Nucleus accumbens (tissue), 56 donors: ENCODE results near the gene CCDC18.
"Not testable (repeated sequence)": the region's sequence is repeated elsewhere in the genome, so short reads cannot be mapped to it uniquely, and the experiment has no call there.

Experiments
- DNase-seq, 56 donors: peaks; one replicate each; lab custom pipeline; 2025; lab: John Stamatoyannopoulos, UW

The CCDC18 gene, protein sequence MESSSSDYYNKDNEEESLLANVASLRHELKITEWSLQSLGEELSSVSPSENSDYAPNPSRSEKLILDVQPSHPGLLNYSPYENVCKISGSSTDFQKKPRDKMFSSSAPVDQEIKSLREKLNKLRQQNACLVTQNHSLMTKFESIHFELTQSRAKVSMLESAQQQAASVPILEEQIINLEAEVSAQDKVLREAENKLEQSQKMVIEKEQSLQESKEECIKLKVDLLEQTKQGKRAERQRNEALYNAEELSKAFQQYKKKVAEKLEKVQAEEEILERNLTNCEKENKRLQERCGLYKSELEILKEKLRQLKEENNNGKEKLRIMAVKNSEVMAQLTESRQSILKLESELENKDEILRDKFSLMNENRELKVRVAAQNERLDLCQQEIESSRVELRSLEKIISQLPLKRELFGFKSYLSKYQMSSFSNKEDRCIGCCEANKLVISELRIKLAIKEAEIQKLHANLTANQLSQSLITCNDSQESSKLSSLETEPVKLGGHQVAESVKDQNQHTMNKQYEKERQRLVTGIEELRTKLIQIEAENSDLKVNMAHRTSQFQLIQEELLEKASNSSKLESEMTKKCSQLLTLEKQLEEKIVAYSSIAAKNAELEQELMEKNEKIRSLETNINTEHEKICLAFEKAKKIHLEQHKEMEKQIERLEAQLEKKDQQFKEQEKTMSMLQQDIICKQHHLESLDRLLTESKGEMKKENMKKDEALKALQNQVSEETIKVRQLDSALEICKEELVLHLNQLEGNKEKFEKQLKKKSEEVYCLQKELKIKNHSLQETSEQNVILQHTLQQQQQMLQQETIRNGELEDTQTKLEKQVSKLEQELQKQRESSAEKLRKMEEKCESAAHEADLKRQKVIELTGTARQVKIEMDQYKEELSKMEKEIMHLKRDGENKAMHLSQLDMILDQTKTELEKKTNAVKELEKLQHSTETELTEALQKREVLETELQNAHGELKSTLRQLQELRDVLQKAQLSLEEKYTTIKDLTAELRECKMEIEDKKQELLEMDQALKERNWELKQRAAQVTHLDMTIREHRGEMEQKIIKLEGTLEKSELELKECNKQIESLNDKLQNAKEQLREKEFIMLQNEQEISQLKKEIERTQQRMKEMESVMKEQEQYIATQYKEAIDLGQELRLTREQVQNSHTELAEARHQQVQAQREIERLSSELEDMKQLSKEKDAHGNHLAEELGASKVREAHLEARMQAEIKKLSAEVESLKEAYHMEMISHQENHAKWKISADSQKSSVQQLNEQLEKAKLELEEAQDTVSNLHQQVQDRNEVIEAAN (N-terminal part only)

DNA sequence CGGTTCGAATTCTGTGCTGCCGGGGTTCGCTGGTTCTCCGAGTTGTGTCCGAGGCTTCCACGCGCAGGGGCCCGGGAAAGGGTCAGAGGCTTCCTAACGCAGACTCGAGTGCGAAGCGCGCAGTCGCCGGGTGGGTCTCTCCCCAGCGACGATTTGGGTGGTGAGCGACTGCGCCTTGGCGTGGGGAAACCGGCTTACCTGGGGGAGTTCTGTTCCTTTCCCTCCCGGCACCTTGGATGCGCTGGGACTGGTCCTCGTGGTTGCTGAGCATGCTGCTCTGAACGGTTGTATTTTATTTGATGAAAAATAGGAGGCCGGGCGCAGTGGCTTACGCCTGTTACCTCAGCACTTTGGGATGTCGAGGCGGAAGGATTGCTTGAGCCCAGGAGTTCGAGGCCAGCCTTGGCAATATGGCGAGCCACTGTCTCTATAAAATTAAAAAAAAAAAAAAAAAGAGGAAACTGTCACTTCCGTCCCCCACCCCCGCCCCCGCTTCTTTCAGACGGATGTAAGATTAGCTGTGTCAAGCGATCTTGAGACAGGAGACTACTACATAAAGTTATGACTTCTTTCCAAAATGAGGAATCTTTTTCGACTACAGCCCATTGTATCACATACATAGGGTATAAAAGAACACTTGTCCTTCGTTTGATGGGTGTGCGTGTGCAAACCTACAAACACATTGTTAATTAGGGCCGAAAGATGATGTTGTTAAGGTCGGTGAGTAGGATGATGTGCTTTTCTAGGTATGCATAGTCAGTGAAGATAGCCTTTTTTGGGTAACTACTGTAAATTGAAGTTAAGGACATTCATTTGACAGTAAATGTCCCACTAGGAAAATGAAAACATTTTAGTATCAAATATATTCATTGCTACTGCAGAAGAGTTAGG, at the start of gene CCDC18:
Gene CCDC18 (plus strand): TSS at position 2 of the 891 bp plus-strand sequence. CDS start 2,638 bp downstream, outside the sequence.
- DNase-seq = peak in 8 of 56 donors; percentile 36 to 71 (median 60)

DNA sequence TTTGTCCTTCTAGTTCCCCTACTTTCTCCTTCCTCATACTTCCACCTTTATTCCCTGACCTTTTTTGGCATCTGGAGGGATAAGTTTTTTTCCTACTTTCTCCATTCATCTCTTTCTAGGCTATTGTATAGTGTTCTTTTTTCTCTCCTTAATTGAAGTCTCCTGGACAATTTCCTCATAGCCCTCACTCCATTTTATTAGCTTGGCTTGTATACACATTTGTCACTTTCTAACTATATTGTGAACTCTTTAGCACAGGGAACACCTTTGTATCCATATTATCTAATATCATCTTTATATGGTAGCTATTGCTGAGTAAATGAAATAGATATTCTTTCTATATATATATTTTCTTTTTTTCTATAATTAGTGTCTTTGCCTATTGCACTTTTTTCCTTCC, 47.9 kb upstream of the CCDC18 start:
- no peak for DNase-seq

DNA sequence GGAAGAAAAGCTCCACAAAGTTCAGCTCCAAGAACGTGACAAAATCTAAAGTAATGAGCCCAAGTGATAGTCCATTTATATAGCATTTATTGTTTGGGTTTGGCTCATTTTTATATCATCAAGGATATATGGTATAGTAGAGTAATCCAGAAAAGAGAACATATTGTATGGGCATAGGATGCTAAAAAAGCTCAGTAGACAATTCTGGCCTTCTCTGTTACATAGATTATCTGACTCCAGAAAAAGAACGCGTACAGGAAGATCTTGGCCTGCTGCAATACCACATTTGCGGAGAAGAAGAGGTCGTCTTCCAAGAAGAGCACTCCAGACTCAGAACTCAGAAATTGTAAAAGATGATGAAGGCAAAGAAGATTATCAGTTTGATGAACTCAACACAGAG, 44.1 kb upstream of the CCDC18 start:
- no peak for DNase-seq

DNA sequence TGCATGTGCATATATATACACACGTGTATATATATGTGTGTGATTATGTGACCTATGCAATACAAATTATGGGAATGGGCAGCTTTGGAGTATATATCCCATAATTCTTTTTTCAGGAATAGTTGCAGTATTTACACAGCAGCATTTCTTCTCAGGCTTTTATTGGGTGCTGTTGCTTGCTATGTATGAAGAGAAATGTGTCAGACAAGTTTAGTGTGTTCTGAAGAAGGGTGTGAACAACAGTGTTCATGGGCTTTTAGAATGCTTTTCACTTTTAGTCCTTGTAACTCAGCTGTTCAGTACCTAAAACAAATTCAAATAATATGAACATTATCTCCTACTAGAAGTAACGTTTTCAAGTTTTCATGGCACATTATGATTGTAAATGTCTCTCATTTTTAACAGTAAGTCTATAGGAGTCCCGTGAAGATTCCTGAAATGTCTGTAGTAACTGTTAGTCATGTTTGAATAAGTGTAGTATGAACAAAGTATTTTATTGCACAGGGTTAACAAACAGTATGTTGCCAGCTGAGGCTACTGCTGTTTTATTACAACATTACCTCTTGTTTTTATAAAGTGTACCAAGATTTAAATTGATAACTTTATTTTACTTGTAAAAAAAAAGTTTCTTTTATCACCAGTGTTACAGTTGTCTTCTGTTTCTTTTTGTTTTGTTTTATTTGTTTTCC, 42.8 kb upstream of the CCDC18 start:
- DNase-seq = no peak

DNA sequence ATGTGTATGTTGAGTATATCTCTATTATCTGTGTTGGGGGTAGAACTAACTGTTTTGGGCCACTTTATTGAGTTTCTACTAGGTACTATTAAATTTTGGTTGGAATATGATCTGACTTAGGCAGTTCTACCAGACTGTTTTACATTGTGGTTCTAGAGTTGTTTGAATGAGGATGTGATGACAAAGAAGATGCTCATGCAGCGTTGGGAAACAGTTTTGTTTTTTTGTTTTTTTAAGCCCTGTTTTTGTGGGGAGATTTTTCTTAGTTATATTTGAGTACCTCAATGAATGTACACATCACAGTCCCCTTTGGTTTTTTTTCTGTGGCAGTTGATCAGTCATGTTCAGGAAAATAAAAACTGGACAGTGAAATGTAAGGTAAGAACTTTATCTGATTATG, 40.4 kb upstream of the CCDC18 start:
- DNase-seq = no peak

DNA sequence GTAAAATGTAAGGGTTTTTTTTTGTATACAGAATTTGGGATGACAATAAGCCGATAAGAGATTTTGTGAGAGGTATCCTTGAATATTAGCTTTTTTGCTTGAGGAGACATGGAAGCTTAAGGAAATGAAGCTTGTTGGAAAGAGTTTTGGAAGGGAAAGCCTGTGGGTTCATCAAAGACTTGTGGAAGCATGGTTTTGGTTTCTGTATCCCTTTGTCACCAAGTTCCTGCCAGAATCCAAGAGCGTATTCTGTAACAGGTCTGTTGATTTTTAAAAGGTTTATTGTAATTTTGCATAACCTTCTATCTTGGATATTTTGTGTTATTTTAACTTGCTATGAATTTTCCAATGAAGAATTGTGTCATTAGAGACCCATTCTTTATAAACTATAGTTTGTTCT, 38.4 kb upstream of the CCDC18 start:
- no peak for DNase-seq

DNA sequence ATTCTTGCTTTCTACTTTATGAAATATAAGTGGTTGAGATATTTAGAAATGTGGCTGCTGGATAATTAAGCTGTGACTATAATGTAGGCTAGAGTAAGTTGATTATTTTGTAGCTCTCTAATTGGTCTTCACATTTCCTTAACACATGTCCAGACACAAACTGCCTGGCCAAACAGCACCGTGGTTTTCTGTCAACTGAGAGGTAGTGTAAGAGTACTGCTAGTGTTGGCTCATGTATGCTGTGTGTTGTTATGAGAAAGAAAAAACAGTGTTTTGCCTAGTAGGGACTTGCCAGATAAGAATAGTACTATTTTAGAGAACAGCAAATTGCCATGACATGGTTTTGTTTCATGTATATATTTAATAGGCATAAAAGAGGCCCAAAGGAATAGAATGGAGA, 37.4 kb upstream of the CCDC18 start:
- DNase-seq = no peak

DNA sequence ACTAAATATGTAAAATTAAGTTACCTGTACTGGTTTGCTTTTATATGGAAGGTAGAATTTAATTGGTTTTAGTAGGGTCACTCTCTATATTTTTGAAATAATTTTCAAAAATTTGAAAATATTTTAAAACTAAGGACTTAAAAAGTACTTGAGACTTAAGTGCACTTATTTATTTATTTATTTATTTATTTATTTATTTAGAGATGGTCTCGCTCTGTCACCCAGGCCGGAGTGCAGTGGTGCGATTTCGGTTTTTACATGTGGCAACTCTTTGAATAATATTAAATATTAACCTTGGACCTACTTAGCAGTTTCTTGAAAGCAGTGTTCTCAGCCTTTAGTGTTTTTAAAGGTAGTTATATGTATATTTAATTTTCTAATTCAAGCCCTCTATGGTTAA, 36.8 kb upstream of the CCDC18 start:
- DNase-seq = no peak

DNA sequence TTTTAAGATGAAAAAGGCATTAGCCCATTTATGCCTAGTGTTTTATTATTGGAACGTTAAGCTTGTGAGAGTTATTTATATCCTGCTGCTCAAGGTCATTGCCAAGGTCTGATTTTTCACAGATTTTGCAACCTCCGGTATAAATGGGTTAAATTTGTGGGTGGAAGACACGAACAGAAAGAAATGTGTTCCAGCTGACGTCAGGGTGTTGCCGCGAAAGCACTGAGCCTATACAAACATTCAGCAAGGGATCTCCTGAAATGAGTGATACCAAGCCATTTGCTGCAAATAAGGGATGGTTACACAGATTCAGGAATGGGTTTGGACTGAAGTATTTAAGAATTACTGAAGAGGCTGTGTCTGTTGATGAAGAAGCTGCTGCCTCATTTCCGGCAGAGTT, 32.5 kb upstream of the CCDC18 start:
- DNase-seq = no peak

DNA sequence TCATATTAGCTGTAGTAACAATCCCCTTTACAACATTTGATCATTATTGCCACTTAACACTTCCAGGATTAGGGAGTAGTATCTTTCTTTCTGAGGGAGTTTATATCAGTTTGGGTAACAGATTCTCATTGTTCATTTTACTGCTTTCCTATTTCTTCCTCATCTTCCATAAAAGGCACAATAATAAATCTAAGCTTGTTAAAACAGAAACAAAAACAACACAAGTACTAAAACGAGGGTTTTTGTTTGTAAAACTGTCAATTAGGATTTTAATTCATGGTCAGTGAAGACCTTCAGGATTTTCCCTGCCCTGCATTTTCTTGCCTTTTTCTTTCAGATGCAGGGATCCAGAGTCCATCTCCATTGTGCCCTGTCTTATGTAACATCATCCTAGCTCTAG, 29.8 kb upstream of the CCDC18 start:
- DNase-seq = no peak

DNA sequence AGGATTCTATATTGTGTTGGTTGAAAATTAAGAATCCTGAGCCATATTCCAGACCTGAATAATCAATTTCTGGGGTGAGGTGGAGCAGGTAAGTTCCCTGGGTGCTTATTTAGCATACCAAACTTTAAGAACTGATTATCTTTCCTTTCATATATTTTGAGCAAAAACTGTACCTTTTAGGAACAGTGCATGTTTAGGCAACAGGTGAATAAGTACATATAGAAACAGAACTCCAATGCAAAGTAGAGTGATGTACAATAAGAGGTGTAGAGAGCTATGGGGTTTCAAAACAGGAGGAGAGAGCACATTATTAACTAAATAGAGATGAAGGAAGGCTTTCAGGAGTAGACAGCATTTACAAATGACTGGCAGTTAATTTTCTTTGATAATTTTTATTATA, 29.1 kb upstream of the CCDC18 start:
- no peak for DNase-seq

DNA sequence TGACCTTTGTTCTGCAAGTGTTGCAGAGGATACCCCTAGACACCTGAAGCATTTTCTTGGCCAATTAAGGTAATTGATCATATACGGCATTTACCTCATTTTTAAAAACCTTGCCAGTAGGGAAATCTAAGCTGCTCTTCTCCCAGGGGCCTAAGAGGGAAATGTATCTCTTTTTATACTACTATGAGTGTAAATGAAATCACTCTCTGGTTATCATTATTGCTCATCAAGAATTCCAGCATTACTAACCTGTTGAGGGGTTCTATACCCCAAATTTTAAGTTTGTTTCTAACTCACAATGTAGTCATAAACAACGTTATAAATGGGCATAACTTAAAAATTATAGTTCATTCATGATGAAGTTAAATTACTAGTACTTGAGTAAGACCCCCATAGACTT, 27.7 kb upstream of the CCDC18 start:
- DNase-seq = no peak

DNA sequence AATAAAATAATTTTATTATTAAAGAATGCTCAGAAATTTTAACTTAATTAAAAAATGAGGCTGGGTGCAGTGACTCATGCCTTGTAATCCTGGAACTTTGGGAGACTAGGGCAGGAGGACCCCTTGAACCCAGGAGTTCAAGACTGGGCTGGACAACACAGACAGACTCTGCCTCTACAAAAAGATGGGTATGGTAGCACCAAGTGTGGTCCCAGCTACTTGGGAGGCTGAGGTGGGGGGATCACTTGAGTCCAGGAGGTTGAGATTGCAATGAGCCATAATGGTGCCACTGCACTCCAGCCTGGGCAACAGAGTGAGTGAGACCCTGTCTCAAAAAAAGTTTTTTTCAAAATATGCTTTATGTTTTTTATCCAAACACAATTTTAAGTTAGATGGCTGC, 25.6 kb upstream of the CCDC18 start:
- no peak for DNase-seq

DNA sequence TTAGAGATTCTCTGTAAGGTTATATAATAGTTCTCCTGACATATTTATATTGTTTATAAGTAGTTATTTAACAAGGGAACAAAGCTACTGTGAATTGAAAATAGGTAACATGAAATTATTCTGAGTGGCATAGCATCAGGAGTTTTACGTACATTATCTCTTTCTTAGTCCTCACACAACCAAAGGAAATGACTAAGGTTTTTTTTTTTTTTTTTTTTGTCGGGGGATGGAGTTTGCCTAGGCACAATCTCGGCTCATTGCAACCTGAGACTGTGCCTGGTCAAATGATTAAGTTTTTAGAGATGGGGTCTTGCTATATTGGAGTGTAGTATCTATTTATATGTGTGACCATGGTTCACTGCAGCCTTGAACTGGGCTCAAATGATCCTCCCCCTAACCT, 25.2 kb upstream of the CCDC18 start:
- DNase-seq = no peak

DNA sequence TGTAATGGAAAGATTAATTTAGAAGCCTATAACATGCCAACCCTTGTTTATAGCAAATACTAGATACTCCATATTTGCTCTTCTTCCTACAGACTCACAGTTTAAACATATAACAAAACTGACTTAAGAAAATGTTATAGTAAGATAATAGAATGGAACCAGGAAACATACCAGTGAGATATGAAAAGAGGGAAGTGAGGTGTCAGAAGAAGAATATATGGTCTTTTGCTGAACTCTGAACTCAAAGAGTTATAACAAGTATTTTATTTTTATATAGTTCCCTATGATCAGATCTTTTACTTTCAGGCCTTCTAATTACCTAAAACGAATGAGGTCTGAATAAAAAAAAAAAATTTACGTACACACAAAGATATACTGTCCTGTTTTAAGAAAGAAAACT, 21.2 kb upstream of the CCDC18 start:
- DNase-seq = no peak

DNA sequence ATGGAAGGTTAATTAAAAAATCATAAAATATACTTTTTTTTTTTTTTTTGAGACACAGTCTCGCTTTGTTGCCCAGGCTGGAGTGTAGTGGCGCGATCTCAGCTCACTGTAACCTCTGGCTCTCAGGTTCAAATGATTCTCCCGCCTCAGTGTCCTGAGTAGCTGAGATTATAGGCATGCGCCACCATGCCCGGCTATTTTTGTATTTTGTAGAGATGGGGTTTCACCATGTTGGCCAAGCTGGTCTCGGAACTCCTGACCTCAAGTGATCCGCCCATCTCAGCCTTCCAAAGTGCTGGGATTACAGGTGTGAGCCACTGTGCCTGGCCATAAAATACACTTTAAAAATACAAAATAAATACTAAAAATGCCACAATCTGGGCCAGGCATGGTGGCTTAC, 17.2 kb upstream of the CCDC18 start:
- not testable (repeated sequence) for DNase-seq

DNA sequence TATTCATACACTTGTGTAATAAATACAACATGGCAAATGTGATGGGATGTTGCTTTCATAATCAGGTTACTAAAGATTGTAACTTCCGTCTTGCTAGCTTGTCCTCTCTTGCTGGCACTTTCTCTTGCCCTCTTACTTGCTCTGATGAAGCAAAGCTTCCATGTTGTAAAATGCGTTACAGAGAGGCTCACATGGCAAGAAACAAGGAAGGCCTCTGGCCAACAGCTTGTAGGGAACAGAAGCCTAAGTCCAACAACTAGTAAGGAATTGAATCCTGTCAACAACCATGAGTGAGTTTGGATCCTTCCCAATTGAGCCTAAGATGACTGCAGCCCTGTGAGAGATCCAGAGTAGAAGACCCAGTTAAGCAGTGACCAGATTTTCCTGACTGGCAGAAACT, 15.7 kb upstream of the CCDC18 start:
- DNase-seq = no peak

DNA sequence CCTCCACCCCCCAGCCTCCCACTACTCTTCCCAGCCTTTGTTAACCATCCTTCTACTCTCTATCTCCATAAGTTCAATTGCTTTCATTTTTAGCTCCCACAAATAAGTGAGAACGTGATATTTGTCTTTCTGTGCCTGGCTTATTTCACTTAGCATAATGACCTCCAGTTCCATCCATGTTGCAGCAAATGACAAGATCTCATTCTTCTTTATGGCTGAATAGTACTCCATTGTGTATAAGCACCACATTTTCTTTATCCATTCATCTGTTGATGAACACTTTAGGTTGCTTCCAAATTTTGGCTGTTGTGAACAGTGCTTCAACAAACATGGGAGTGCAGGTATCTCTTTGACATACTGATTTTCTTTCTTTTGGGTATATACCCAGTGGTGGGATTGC, 14.6 kb upstream of the CCDC18 start:
- not testable (repeated sequence) for DNase-seq

DNA sequence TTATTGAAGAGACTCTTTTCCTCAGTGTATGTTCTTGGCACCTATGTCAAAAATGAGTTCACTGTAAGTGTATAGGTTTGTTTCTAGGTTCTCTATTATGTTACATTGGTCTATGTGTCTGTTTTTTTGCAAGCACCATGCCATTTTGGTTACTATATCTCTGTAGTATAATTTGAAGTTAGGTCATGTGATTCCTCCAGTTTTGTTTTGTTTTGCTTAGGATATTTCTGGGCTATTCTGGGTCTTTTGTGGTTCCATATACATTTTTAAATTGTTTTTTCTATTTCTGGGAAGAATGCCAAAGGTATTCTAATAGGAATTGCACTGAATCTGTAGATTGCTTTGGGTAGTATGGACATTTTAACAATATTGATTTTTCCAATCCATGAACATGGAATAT, 13.5 kb upstream of the CCDC18 start:
- no peak for DNase-seq
